Smooth muscle cell (in vitro differentiated cells): ENCODE data around the gene PAM16. TPM values are rescaled to one million over a fixed set of nuclear protein-coding genes. Genes with fewer than 3 reads are reported as not detected.
"Not testable (repeated sequence)": the region's sequence is repeated elsewhere in the genome, so short reads cannot be mapped to it uniquely, and the experiment has no call there.

ENCODE experiments used
- DNase-seq: peaks from one replicate; lab custom pipeline; 2025; ENCODE audit not compliant: unreplicated experiment; lab: John Stamatoyannopoulos, UW
- H2AFZ ChIP-seq: fragments of 200-600 bp; sonication (generic); 2 replicates; pipeline ENCODE4 v1.6.0; 2016; ENCODE audit warnings: antibody characterized with exemption, low read depth, mild to moderate bottlenecking
- H3F3A ChIP-seq: fragments of 200-600 bp; sonication (generic); 2 replicates; pipeline ENCODE4 v1.6.0; 2017; ENCODE audit warnings: antibody characterized with exemption, low read depth
- H3K27ac ChIP-seq: fragments of 200-600 bp; sonication (generic); 2 replicates; pipeline ENCODE4 v1.5.1; 2016; ENCODE audit warnings: low read depth, mild to moderate bottlenecking
- H3K27me3 ChIP-seq: fragments of 200-600 bp; sonication (generic); 2 replicates; pipeline ENCODE4 v1.6.1; 2016; ENCODE audit warnings: low read depth, mild to moderate bottlenecking
- H3K36me3 ChIP-seq: fragments of 200-600 bp; sonication (generic); 2 replicates; pipeline ENCODE4 v1.5.1; 2016; ENCODE audit warnings: low read depth
- H3K4me1 ChIP-seq: fragments of 200-600 bp; sonication (generic); 2 replicates; pipeline ENCODE4 v1.5.1; 2016; ENCODE audit warnings: low read depth
- H3K4me2 ChIP-seq: fragments of 200-600 bp; sonication (generic); 2 replicates; pipeline ENCODE4 v1.6.0; 2016; ENCODE audit warnings: mild to moderate bottlenecking
- H3K4me3 ChIP-seq: fragments of 200-600 bp; sonication (generic); 2 replicates; pipeline ENCODE4 v1.5.1; 2016; ENCODE audit warnings: mild to moderate bottlenecking
- H3K79me2 ChIP-seq: fragments of 200-600 bp; sonication (generic); 2 replicates; pipeline ENCODE4 v1.6.0; 2016; ENCODE audit warnings: low read depth, mild to moderate bottlenecking
- H3K9ac ChIP-seq: fragments of 200-600 bp; sonication (generic); 2 replicates; pipeline ENCODE4 v1.6.0; 2016; ENCODE audit warnings: low read depth
- H3K9me3 ChIP-seq: fragments of 200-600 bp; sonication (generic); replicated peaks from 2 replicates; pipeline ENCODE4 v1.5.1; 2016; ENCODE audit warnings: low read depth
- H4K20me1 ChIP-seq: fragments of 200-600 bp; sonication (generic); 2 replicates; pipeline ENCODE4 v1.6.0; 2016; ENCODE audit warnings: low read depth
- CTCF ChIP-seq: fragments of 200-600 bp; sonication (generic); IDR thresholded peaks from 2 replicates; pipeline ENCODE4 v1.5.1; 2017; ENCODE audit warnings: borderline replicate concordance, mild to moderate bottlenecking, antibody characterized with exemption; ENCODE audit not compliant: insufficient read depth, poor library complexity, severe bottlenecking
- WGBS: methylation state at CpG from one replicate; pipeline ENCODE4 v1.1.7; 2016; ENCODE audit warnings: low lambda C conversion rate; 5-methylcytosine and 5-hydroxymethylcytosine counted together
- polyA plus RNA-seq: library from polyadenylated mRNA; unstranded; fragments of >200 nt; fragmentation: Nextera tagmentation; extraction: Ambion mirVana; gene quantifications from 2 replicates; pipeline ENCODE4 v1.2.1, GENCODE V29; 2016
- total RNA-seq: library from RNA; depleted of rRNA; stranded (reverse); fragments of >200 nt; gene quantifications from 2 replicates; pipeline ENCODE4 v1.2.3, GENCODE V29; 2014

Gene PAM16
- total and polyA plus RNA-seq, 2 experiments from 2014 or later = 29.6 to 47.7 TPM

DNA sequence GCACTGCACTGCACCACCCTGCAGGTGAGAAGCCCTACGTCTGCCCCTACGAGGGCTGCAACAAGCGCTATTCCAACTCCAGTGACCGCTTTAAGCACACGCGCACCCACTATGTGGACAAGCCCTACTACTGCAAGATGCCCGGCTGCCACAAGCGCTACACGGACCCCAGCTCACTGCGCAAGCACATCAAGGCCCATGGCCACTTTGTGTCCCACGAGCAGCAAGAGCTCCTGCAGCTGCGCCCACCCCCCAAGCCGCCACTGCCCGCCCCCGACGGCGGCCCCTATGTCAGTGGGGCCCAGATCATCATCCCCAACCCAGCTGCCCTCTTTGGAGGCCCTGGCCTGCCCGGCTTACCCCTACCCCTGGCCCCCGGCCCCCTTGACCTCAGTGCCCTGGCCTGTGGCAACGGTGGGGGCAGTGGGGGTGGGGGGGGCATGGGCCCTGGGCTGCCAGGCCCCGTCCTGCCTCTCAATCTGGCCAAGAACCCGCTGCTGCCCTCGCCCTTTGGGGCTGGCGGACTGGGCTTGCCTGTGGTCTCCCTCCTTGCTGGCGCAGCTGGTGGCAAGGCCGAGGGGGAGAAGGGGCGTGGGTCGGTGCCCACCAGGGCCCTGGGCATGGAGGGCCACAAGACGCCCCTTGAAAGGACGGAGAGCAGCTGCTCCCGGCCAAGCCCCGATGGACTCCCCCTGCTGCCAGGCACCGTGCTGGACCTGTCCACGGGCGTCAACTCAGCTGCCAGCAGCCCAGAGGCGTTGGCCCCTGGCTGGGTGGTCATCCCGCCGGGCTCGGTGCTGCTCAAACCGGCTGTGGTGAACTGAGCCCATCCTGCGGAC lies 14.2 kb downstream of the PAM16 start:
- Histone ChIP-seq H3K4me3 (no peak overlapping the region), H3K4me1 (no peaks in the 10 kb centered on the region), H3K9me3 (no peaks in the 10 kb centered on the region), H4K20me1 (peaks cover 55% of the 10 kb centered on the region), H3K27me3 (no peaks in the 10 kb centered on the region), H3K79me2 (peaks cover 21% of the 10 kb centered on the region), H3K4me2 (no peak overlapping the region), H3K27ac (no peak overlapping the region), H3F3A (no peaks in the 10 kb centered on the region), H2AFZ (no peak overlapping the region), H3K36me3 (no peaks in the 10 kb centered on the region), H3K9ac (no peak overlapping the region)
- 97% methylated on average over 23 of the region's 41 CpGs for WGBS
- no peak for DNase-seq
- TF ChIP-seq CTCF = no peak

- Histone ChIP-seq H3K27ac (no peak overlapping the region), H3F3A (no peaks in the 10 kb centered on the region)
Observed at GRCh38 chr16:4334724-4335495, 16.2 kb downstream of the PAM16 start.

DNA sequence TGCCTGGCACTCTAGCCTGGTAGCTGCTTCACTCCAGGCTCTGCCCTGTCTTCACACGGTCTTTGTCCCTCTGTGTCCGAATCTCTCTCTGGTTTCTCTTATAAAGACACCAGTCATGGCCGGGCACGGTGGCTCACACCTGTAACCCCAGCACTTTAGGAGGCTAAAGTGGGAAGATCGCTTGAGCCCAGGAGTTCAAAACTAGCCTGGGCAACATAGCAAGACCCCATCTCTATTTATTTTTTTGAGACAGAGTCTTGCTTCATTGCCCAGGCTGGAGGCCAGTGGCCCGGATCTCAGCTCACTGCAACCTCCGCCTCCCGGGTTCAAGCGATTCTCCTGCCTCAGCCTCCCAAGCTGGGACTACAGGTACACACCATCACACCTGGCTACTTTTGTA lies 17.4 kb downstream of the PAM16 start:
- not testable (repeated sequence) for H3K4me2 ChIP-seq, H3K4me3 ChIP-seq, H3K4me1 ChIP-seq, H2AFZ ChIP-seq, DNase-seq, H3K36me3 ChIP-seq, H3K9me3 ChIP-seq, H3F3A ChIP-seq, H3K9ac ChIP-seq, H3K27me3 ChIP-seq, H3K27ac ChIP-seq
- H4K20me1 ChIP-seq = peaks cover 69% of the 10 kb centered on the region
- H3K79me2 ChIP-seq = peaks cover 48% of the 10 kb centered on the region
- WGBS = 97% methylated on average over 9 of the region's 9 CpGs

More at GRCh38 chr16:4334724-4335495, 16.2 kb downstream of the PAM16 start:
- Histone ChIP-seq H3K9ac (no peak overlapping the region), H2AFZ (no peak overlapping the region), H4K20me1 (peaks cover 57% of the 10 kb centered on the region), H3K4me1 (no peaks in the 10 kb centered on the region), H3K79me2 (peaks cover 36% of the 10 kb centered on the region), H3K4me2 (no peak overlapping the region), H3K27me3 (no peaks in the 10 kb centered on the region), H3K36me3 (no peaks in the 10 kb centered on the region), H3K9me3 (no peaks in the 10 kb centered on the region), H3K4me3 (no peak overlapping the region)
- 92% methylated on average over 32 of the region's 32 CpGs for WGBS
- no peak for TF ChIP-seq CTCF
- DNase-seq = no peak

GRCh38 chr16:4333308-4333638 lies 17.8 kb downstream of the PAM16 start:
- Histone ChIP-seq H2AFZ (no peak overlapping the region), H3K79me2 (peaks cover 52% of the 10 kb centered on the region), H3K27me3 (no peaks in the 10 kb centered on the region), H3K4me3 (no peak overlapping the region), H3K27ac (no peak overlapping the region), H3K4me1 (peaks cover 5% of the 10 kb centered on the region), H3K4me2 (no peak overlapping the region), H3K9ac (no peak overlapping the region), H4K20me1 (peaks cover 74% of the 10 kb centered on the region), H3F3A (no peaks in the 10 kb centered on the region), H3K36me3 (no peaks in the 10 kb centered on the region), H3K9me3 (no peaks in the 10 kb centered on the region)
- TF ChIP-seq CTCF = no peak
- WGBS = 94% methylated on average over 9 of the region's 9 CpGs
- DNase-seq = no peak
